ENCODE data around the gene IFI30. TPM values are rescaled to one million over a fixed set of nuclear protein-coding genes. Genes with fewer than 3 reads are reported as not detected.

The IFI30 gene
- total RNA-seq, 1 donor from 2014 or later = not detected

DNA sequence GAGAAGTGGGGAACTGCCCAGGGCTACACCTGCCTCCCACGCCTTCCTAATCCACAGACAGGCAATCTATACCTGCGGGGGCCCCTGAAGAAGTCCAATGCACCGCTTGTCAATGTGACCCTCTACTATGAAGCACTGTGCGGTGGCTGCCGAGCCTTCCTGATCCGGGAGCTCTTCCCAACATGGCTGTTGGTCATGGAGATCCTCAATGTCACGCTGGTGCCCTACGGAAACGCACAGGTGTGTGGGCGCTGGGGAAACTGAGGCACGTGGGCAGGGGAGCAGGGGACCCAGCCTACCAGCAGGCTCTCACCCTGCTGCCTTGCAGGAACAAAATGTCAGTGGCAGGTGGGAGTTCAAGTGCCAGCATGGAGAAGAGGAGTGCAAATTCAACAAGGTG is 1.4 kb downstream of the IFI30 start:
- no peak overlapping the region for H3K27ac Mint-ChIP-seq (ENCODE audit: unreplicated experiment)
- no peaks in the 10 kb centered on the region for H3K4me1 Mint-ChIP-seq (ENCODE audit: unreplicated experiment)
- no peak for DNase-seq (ENCODE audit: low spot score)
- H3K4me3 Mint-ChIP-seq (ENCODE audit: unreplicated experiment) = no peak overlapping the region
- no peaks in the 10 kb centered on the region for H3K9me3 Mint-ChIP-seq (ENCODE audit: unreplicated experiment)
- peaks cover 5% of the 10 kb centered on the region for H3K27me3 Mint-ChIP-seq (ENCODE audit: unreplicated experiment)
- H3K36me3 Mint-ChIP-seq (ENCODE audit: low read depth, unreplicated experiment) = no peaks in the 10 kb centered on the region
- TF ChIP-seq, protein P1, sequence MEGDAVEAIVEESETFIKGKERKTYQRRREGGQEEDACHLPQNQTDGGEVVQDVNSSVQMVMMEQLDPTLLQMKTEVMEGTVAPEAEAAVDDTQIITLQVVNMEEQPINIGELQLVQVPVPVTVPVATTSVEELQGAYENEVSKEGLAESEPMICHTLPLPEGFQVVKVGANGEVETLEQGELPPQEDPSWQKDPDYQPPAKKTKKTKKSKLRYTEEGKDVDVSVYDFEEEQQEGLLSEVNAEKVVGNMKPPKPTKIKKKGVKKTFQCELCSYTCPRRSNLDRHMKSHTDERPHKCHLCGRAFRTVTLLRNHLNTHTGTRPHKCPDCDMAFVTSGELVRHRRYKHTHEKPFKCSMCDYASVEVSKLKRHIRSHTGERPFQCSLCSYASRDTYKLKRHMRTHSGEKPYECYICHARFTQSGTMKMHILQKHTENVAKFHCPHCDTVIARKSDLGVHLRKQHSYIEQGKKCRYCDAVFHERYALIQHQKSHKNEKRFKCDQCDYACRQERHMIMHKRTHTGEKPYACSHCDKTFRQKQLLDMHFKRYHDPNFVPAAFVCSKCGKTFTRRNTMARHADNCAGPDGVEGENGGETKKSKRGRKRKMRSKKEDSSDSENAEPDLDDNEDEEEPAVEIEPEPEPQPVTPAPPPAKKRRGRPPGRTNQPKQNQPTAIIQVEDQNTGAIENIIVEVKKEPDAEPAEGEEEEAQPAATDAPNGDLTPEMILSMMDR (IDR thresholded peaks at IDR 0.05; ENCODE audit: unreplicated experiment) = no peak

DNA sequence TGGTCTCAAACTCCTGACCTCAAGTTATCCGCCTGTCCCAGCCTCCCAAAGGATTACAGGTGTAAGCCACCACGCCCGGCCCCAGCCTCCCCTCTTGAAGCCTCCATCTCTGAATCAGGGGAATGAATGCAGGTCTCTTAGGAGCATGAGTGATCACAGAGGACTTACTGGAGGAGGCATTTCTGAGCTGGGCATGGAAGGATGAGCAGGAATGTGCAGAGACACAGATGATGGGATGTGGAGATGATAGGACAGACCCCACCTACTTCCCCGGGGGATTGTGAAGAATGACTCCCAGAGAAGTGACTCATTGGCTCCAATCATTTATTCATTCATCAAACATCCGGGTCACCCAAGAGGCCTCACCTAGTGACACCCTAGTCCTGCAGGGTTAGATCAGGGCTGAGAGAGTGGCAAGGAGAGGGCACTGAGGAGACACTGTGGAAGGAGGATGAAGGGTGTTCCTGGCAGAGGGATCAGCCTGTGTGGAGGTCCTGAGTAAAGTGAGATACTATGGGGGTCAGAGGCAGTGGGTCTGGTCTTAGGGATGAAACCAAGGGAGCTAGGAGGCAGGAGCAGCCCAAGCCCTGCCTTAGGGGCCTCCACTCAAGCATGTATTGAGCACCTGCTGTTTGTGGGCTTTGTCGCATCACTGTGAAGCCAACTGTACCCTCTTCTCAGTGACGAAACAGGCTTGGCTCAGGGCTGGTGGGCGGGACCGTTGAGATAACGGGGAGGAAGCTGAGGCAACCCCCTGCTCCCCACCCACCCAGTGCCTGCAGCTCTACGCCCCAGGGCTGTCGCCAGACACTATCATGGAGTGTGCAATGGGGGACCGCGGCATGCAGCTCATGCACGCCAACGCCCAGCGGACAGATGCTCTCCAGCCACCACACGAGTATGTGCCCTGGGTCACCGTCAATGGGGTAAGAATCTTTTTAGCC is 3.0 kb downstream of the IFI30 start:
- TF ChIP-seq, protein P1 (IDR thresholded peaks at IDR 0.05; ENCODE audit: unreplicated experiment) = no peak
- H3K36me3 Mint-ChIP-seq (ENCODE audit: low read depth, unreplicated experiment) = no peaks in the 10 kb centered on the region
- H3K27ac Mint-ChIP-seq (ENCODE audit: unreplicated experiment) = no peak overlapping the region
- H3K27me3 Mint-ChIP-seq (ENCODE audit: unreplicated experiment) = peaks cover 5% of the 10 kb centered on the region
- DNase-seq (ENCODE audit: low spot score) = no peak
- H3K9me3 Mint-ChIP-seq (ENCODE audit: unreplicated experiment) = no peaks in the 10 kb centered on the region
- no peak overlapping the region for H3K4me3 Mint-ChIP-seq (ENCODE audit: unreplicated experiment)
- H3K4me1 Mint-ChIP-seq (ENCODE audit: unreplicated experiment) = no peaks in the 10 kb centered on the region

- H3K27ac Mint-ChIP-seq (ENCODE audit: unreplicated experiment) = no peak overlapping the region
- peaks cover 3% of the 10 kb centered on the region for H3K27me3 Mint-ChIP-seq (ENCODE audit: unreplicated experiment)
- no peak overlapping the region for H3K4me3 Mint-ChIP-seq (ENCODE audit: unreplicated experiment)
- H3K9me3 Mint-ChIP-seq (ENCODE audit: unreplicated experiment) = no peaks in the 10 kb centered on the region
- H3K4me1 Mint-ChIP-seq (ENCODE audit: unreplicated experiment) = no peaks in the 10 kb centered on the region
- TF ChIP-seq, protein P1 (IDR thresholded peaks at IDR 0.05; ENCODE audit: unreplicated experiment) = no peak
- no peak for DNase-seq (ENCODE audit: low spot score)
- no peaks in the 10 kb centered on the region for H3K36me3 Mint-ChIP-seq (ENCODE audit: low read depth, unreplicated experiment)
Observed at GRCh38 chr19:18179957-18180356, 6.3 kb downstream of the IFI30 start.

DNA sequence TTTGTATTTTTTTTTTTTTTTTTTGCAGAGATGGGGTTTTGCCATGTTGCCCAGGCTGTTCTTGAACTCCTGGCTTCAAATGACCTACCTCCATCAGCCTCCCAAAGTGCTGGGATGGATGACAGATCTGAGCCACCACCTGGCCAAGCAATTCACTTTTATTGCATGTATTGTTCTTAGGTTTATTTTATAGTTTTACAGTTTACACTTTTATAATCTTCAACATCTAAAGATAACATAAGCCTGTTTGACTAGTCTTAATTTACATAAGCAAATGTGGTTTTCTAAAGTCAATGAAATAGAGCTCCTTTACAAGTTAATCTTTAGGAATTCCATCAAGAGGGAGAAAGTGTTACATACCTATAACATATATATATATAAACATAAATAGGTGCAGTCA is 9.9 kb downstream of the IFI30 start:
- TF ChIP-seq, protein P1 (IDR thresholded peaks at IDR 0.05; ENCODE audit: unreplicated experiment) = no peak
- no peaks in the 10 kb centered on the region for H3K27me3 Mint-ChIP-seq (ENCODE audit: unreplicated experiment)
- H3K36me3 Mint-ChIP-seq (ENCODE audit: low read depth, unreplicated experiment) = no peaks in the 10 kb centered on the region
- H3K4me3 Mint-ChIP-seq (ENCODE audit: unreplicated experiment) = no peak overlapping the region
- H3K9me3 Mint-ChIP-seq (ENCODE audit: unreplicated experiment) = no peaks in the 10 kb centered on the region
- no peaks in the 10 kb centered on the region for H3K4me1 Mint-ChIP-seq (ENCODE audit: unreplicated experiment)
- DNase-seq (ENCODE audit: low spot score) = no peak
- no peak overlapping the region for H3K27ac Mint-ChIP-seq (ENCODE audit: unreplicated experiment)

DNA sequence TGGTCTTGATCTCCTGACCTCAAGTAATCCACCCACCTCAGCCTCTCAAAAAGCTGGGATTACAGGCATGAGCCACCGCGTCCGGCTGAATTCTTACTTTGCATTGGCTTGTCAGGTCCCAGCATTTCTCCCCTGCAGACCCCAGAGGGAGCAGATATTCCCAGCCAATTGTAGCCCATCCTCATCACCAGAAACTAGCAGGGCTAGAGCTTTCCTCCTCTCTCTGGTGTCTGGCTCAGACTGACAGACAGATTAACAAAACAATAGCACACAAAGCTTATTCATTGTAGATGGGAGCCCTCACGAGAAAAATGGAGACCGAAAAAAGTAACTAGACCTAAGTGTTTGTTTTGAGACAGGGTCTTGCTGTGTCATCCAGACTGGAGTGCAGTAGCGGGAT is 11.9 kb downstream of the IFI30 start:
- no peak for DNase-seq (ENCODE audit: low spot score)
- no peaks in the 10 kb centered on the region for H3K9me3 Mint-ChIP-seq (ENCODE audit: unreplicated experiment)
- no peak overlapping the region for H3K27ac Mint-ChIP-seq (ENCODE audit: unreplicated experiment)
- TF ChIP-seq, protein P1 (IDR thresholded peaks at IDR 0.05; ENCODE audit: unreplicated experiment) = no peak
- H3K36me3 Mint-ChIP-seq (ENCODE audit: low read depth, unreplicated experiment) = no peaks in the 10 kb centered on the region
- H3K27me3 Mint-ChIP-seq (ENCODE audit: unreplicated experiment) = no peaks in the 10 kb centered on the region
- no peak overlapping the region for H3K4me3 Mint-ChIP-seq (ENCODE audit: unreplicated experiment)
- H3K4me1 Mint-ChIP-seq (ENCODE audit: unreplicated experiment) = no peaks in the 10 kb centered on the region

Data from endothelial cell (in vitro differentiated cells).